Activated CD4-positive, CD25-positive, alpha-beta regulatory T cell treated with anti-CD3 and anti-CD28 coated beads, Interleukin-2, amount 50 U/mL, for 72 hours (primary cell): ENCODE measurements around the gene NRXN2.
"Not testable (repeated sequence)": the region's sequence is repeated elsewhere in the genome, so short reads cannot be mapped to it uniquely, and the experiment has no call there.

Source experiments
- DNase-seq: peaks from one replicate; pipeline ENCODE4 v3.0.0; 2021

NRXN2 gene

GRCh38 chr11:64720167-64720566, 2.8 kb downstream of the NRXN2 start:
- DNase-seq: no peak

GRCh38 chr11:64719406-64719805, 3.6 kb downstream of the NRXN2 start:
- no peak for DNase-seq

GRCh38 chr11:64718780-64719124, 4.2 kb downstream of the NRXN2 start:
- no peak for DNase-seq

GRCh38 chr11:64718084-64718779, 4.8 kb downstream of the NRXN2 start:
- DNase-seq: no peak

- DNase-seq: no peak
Observed at GRCh38 chr11:64717268-64717578, 5.8 kb downstream of the NRXN2 start.

DNA sequence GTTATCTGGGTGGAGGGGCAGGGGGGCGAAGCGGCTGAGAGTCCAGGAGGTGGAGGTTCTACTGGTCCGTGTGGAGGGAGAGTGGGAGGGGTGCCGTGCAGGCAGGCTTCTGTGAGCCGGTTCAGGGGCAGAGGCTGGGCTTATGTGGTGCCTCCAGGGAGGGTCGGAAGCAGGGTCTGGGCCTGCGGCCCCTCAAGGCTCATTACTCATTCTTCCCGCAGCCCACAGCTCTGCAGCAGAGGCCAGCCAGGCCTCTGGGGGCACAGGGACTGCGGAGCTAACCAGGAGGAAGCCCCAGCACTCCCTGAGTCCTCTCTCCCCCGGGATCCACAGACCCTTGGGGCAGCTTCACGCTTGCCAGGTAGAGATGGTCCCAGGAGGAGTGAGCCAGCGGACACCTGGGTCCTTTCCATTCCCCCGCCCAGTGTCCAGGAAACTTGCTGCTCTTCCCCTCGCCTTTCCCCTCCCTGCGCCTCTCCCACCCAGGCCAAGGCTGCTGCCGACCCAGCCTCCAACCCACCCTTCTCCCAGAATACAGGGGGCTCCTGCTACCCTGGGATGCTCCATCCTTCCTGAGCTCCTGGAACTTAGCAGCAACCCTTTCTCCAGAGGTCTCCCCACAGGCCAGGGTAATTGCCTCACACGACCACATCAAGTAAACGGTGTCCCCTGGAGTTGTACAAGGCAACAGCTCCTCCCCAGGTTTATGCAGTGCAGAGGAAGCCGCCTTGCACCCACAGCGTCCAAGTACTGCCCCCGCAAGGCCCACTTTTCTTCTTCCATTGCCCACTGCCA, 6.3 kb downstream of the NRXN2 start:
- DNase-seq: no peak

- DNase-seq: no peak
Observed at GRCh38 chr11:64715756-64716472, 7.1 kb downstream of the NRXN2 start.

DNA sequence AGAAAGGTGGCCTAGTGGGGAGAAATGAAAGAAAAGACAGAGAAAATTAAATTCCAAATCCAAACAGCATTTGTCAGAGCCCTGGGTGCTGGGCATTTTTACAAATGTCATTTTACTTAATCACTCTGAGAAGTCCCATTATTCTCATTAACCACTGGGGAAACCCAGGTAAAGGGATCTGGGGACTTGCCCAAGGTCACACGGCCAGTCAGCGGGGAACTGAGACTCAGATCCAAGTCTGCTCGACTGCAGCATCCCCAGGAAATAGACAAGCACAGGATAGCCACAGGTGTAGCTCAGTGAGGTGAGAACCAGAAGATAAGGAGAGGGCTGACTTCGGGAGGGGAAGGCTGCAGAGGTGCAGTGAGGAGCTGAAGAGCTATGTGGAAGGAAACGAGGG, 7.9 kb downstream of the NRXN2 start:
- no peak for DNase-seq

- DNase-seq: no peak
Observed at GRCh38 chr11:64714666-64715065, 8.3 kb downstream of the NRXN2 start.

DNA sequence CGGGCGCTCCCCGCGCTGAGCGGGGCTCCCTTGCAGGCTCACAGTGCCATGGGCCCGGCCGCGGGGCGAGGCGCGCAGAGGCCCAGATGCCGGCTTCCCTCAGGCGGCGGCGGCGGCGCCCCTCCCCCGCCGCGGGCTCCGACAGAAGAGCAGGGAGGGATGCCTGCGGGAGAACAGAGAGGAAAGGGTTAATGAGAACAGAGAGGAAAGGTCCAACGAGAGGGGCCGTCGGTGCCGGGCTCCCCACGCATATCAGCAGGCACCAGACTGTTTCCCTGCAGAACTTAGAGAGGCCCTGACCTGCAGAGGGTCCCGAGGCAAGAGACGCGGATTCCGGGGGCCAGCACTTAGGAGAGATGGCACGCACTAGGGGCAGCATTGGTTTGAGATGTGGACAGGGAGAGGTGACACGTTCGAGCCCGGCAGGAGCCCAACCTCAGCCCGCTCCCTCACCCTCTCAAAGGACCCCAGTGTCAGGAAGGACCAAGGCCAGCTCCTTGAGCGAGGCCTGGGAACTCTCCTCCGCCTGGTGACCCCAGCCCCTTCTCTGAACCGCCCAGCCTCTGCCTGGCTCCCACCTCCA, 9.1 kb downstream of the NRXN2 start:
- DNase-seq: no peak

- DNase-seq: no peak
Observed at GRCh38 chr11:64713016-64713707, 9.8 kb downstream of the NRXN2 start.

DNA sequence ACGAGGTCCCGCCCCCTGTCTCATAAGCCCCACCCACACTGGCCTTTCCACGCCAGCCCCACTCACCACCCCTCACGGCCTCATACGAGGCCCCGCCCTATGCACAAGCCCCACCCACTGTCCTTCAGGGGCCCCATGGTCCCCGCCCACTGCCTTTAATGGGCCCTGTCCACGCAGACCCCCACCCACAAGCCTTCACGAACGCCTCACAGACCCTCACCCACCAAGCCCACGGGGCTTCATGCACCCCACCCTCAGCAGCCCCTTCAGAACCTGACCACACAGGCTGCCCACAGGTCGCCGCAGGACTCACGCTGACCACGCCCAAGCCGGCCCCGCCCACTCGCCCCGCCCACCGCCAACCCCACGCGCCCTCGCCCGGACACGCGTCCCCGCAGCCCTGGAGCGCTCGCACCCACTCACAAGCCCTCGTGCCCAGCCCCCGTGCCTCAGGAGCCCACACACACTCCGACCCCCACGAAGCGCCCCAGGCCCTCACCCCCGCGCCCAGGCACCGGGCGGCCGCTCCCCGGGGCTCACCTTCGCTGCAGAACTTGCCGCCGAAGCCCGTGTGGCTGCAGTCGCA, 10.5 kb downstream of the NRXN2 start:
- no peak for DNase-seq

DNA sequence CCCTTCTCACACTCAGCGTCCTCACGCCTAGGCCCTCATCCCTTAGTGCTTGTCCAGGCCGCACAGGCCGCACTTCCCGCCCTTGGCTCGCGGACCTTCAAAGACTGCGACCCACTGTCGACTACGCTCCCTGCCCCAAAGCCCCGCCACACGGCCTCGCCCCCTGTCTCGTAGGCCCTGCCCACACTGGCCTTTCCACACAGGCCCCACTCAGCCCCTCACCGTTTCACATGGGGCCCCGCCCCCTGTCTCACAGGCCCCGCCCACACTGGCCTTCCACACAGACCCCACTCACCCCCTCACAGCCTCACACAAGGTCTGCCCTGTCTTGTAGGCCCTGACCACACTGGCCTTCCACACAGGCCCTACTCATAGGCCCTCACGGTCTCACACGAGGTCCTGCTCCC, 11.0 kb downstream of the NRXN2 start:
- DNase-seq: no peak

DNA sequence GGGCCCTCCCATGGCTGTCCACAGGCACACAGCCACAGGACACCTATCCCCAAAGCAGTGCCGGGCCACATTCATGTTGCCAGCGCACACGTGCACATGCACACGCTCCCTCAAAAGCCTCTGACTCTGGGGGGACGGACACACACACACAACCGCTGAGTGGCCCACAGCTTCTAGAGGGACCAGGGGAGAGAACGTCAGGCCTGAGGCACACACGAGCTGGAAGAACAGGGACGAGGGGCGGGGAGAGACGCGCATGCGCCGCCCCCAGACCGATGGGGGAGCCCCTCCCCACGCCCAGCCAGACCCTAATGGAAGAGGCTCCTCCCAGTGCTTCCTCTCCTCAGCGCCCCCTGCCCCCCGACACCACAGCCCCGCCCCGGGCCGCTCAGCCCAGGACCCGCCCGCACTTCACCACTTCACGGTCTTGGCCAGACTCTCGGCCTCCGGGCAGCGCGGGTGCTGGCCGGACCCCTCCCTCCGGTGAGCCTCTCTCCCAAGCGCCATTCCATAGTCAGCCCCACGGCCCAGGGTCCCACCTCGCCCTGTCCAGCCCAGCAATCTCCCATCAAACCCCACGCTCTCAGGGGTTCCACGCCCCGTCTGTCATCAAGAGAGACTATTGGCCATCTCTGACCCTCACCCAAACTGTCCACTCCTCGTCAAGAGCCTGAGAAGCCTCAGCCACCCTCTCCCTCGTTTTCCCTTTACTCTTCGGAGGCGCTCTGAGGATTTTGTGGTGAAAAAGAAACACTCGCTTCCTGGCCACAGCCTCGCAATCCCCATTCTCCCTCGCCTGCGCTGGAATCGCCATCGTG, 11.7 kb downstream of the NRXN2 start:
- DNase-seq: no peak

DNA sequence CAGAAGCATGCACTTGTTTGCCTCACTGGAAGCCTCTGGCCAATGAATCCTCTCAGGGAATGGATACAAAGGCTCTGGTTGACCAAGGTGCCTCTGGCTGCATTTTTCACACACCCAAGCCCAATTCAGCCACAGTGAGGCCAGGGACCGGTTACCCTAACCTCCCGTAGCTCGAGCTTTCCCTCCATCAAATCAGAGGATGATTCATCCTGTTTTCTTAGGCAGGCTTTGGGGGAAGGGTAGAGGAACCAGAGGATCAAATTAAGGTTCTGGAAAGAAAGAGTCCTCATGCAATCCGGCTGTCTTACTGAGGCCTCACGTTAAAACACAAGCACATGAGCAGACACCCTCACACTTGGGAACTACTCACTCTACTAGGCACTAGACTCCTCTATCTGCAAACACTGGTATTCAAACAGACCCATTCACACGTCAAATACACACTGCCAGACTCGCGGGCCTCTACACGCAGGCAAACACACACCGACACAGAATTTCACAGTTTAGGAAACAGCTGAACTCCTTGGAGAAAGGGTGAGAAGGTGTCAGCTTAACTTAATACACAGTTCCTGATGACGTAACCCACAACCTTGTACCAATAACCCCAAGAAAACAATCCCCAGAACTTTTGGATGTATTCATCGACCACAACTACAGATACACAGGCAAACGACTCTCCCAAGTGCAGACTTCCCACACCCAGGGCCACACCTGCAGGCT, 12.4 kb downstream of the NRXN2 start:
- no peak for DNase-seq

DNA sequence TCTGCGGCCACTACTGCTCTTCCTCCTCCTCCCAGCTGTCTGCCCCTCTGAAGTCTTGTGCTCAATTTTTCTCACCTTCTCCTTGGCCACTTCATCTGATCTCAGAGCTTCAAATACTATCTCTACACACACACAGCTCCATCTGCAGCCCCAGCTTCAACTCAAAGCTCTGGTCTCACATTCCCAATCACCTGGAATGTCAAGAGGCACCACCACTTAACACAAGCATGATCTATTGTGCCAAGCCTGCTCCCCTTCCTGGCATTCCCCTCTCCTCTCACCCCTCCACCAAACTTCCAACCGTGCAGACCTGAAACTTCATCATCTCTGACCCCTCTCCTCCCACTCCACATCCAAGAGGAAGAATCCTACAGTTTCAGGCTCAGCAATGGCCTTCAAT, 17.5 kb downstream of the NRXN2 start:
- DNase-seq: no peak

- DNase-seq: no peak
Observed at GRCh38 chr11:64703048-64703447, 19.9 kb downstream of the NRXN2 start.

DNA sequence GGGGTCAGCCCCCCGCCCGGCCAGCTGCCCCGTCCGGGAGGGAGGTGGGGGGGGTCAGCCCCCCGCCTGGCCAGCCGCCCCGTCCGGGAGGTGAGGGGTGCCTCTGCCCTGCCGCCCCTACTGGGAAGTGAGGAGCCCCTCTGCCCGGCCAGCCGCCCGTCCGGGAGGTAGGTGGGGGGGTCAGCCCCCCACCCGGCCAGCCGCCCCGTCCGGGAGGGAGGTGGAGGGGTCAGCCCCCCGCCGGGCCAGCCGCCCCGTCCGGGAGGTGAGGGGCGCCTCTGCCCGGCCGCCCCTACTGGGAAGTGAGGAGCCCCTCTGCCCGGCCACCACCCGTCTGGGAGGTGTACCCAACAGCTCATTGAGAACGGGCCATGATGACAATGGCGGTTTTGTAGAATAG, 21.0 kb downstream of the NRXN2 start:
- DNase-seq: not testable (repeated sequence)

- no peak for DNase-seq
Observed at GRCh38 chr11:64698427-64698826, 24.6 kb downstream of the NRXN2 start.

GRCh38 chr11:64697663-64698375, 25.2 kb downstream of the NRXN2 start:
- DNase-seq: no peak

DNA sequence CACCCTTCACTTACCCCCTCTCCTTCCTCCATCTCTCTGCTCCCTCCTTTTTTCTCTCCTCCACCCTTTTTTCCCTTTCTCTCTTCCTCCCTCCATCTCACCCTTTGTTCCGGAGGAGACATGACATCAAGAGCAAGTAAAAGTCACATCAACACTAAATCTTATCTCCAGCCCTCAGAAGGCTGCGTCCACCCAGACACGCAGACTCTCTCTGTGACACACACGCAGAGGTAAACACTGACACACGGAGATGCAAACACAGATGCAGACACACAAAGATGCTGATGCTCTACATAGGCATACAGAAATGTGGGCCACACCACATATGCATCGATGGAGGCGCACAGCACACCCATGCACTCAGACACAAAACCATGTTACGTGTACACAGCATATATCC, 27.0 kb downstream of the NRXN2 start:
- DNase-seq: no peak
